Measurements from ENCODE around the gene ANKS6. TPM values are rescaled to one million over a fixed set of nuclear protein-coding genes. Genes with fewer than 3 reads are reported as not detected.

Gene ANKS6
- total RNA-seq, 2 experiments from 2014 or later = 11.8 to 12.2 TPM

DNA sequence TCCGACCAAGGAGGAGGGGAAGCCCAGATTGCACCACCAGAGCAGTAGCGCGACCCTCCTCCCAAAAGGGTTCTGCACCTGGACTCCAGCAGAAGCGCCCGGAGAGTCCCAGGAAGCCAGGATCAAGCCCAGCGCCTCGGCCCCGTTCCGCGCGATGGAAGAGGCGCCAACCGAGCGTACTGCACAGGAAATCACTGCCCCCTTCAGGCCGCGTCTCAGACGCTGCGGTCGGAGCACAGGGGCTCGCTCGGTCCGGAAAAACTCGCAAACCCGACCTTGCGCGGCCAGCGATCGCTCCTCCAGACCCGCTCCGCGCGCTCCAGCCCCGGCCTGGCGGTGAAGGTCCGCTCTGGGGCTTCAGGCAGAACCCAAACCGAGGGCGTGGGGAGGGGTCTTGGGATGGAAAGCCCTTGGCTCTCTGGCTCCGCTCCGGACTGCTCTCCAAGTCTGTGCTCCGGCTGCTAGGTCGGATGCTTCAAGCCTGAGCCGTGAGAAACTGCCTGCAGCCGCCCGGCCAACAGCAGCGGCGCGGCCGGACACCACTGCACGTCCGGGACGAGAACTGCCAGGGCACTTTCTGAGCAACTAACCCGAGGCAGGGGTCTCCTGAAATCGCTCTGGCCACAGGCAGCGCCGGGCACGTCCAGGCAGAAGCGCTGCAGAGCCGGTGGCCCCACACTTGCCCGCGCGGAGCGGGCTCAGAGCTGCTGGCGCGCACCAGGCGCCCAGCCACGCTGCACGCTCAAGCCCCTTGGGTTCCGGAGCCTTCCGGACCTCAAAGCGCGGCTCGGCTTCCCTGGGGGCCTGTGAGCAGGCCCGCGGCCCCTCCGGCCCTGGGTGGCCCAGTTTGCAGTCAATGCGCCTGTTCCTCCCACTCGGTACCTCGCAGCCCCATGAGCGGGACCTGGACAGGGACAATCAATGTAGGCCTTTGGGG is 88.9 kb downstream of the ANKS6 start:
- TF ChIP-seq, protein P1, sequence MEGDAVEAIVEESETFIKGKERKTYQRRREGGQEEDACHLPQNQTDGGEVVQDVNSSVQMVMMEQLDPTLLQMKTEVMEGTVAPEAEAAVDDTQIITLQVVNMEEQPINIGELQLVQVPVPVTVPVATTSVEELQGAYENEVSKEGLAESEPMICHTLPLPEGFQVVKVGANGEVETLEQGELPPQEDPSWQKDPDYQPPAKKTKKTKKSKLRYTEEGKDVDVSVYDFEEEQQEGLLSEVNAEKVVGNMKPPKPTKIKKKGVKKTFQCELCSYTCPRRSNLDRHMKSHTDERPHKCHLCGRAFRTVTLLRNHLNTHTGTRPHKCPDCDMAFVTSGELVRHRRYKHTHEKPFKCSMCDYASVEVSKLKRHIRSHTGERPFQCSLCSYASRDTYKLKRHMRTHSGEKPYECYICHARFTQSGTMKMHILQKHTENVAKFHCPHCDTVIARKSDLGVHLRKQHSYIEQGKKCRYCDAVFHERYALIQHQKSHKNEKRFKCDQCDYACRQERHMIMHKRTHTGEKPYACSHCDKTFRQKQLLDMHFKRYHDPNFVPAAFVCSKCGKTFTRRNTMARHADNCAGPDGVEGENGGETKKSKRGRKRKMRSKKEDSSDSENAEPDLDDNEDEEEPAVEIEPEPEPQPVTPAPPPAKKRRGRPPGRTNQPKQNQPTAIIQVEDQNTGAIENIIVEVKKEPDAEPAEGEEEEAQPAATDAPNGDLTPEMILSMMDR (IDR thresholded peaks at IDR 0.05) = no peak
- Histone ChIP-seq H3K4me1 (ENCODE audit: insufficient read depth, low read length) (peaks cover 5% of the 10 kb centered on the region), H3K36me3 (ENCODE audit: insufficient read depth, low read length) (no peaks in the 10 kb centered on the region), H3K27ac (ENCODE audit: low read depth in 1 of 2, low read length in 2 of 2) (no peak overlapping the region), H3K27me3 (ENCODE audit: control insufficient read depth in 1 of 2, insufficient read depth in 2 of 2, low read length in 2 of 2) (peaks cover 22 to 61% of the 10 kb centered on the region in 2 experiments), H3K9me3 (ENCODE audit: control insufficient read depth in 1 of 2, insufficient read depth in 1 of 2, low read length in 2 of 2) (peaks cover 0 to 15% of the 10 kb centered on the region in 2 experiments), H3K4me3 (ENCODE audit: low read length) (no peak overlapping the region)
- H3K4me1 Mint-ChIP-seq (ENCODE audit: low read depth) = no peaks in the 10 kb centered on the region
- no peak overlapping the region for H3K27ac Mint-ChIP-seq
- no peak for DNase-seq
- intact Hi-C loops (cut with DNase I, micrococcal nuclease) = no loop called here
- CTCF ChIA-PET = no interaction called here
- peaks cover 70% of the 10 kb centered on the region for H3K27me3 Mint-ChIP-seq
- no peaks in the 10 kb centered on the region for H3K9me3 Mint-ChIP-seq
- H3K36me3 Mint-ChIP-seq (ENCODE audit: low read depth) = no peaks in the 10 kb centered on the region
- POLR2A ChIA-PET = no interaction called here
- no peak overlapping the region for H3K4me3 Mint-ChIP-seq
- no peak for ATAC-seq (ENCODE audit: poor library complexity)

DNA sequence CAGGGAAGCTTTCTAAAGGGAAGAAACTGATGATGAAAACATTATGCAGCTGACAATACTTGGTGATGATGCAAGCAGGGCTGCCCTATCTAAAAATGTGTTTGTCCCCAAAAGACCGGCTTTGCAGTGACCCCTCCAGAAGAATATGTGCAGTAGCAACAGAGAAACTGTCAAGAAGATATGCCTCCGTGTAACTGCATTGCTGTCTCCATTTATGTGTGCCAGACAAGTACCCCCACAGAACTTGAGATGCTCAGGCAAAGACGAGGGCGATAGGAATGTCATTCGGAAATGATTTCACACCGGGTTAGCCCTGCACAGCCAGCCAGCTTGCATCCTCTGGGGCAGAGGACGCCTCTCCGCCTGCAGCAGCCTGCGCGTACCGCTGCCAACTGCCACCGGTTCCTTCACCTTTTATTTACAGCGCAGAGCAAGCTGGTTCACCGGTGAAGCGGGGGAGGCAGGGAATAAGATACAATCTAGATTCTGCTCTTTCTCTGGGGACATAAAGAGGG is 89.6 kb downstream of the ANKS6 start:
- H3K4me1 Mint-ChIP-seq (ENCODE audit: low read depth) = no peaks in the 10 kb centered on the region
- H3K27me3 Mint-ChIP-seq = peaks cover 69% of the 10 kb centered on the region
- CTCF ChIA-PET = no interaction called here
- POLR2A ChIA-PET = no interaction called here
- ATAC-seq (ENCODE audit: poor library complexity) = no peak
- H3K9me3 Mint-ChIP-seq = no peaks in the 10 kb centered on the region
- peaks cover 21 to 58% of the 10 kb centered on the region in 2 experiments for H3K27me3 ChIP-seq (ENCODE audit: control insufficient read depth in 1 of 2, insufficient read depth in 2 of 2, low read length in 2 of 2)
- no peak overlapping the region for H3K27ac Mint-ChIP-seq
- H3K36me3 ChIP-seq (ENCODE audit: insufficient read depth, low read length) = no peaks in the 10 kb centered on the region
- peaks cover 0 to 15% of the 10 kb centered on the region in 2 experiments for H3K9me3 ChIP-seq (ENCODE audit: control insufficient read depth in 1 of 2, insufficient read depth in 1 of 2, low read length in 2 of 2)
- H3K36me3 Mint-ChIP-seq (ENCODE audit: low read depth) = no peaks in the 10 kb centered on the region
- no peak overlapping the region for H3K27ac ChIP-seq (ENCODE audit: low read depth in 1 of 2, low read length in 2 of 2)
- H3K4me1 ChIP-seq (ENCODE audit: insufficient read depth, low read length) = peaks cover 5% of the 10 kb centered on the region
- DNase-seq = no peak
- intact Hi-C loops (cut with DNase I, micrococcal nuclease) = no loop called here
- no peak overlapping the region for H3K4me3 Mint-ChIP-seq
- H3K4me3 ChIP-seq (ENCODE audit: low read length) = no peak overlapping the region
- TF ChIP-seq, protein P1 (IDR thresholded peaks at IDR 0.05) = no peak

DNA sequence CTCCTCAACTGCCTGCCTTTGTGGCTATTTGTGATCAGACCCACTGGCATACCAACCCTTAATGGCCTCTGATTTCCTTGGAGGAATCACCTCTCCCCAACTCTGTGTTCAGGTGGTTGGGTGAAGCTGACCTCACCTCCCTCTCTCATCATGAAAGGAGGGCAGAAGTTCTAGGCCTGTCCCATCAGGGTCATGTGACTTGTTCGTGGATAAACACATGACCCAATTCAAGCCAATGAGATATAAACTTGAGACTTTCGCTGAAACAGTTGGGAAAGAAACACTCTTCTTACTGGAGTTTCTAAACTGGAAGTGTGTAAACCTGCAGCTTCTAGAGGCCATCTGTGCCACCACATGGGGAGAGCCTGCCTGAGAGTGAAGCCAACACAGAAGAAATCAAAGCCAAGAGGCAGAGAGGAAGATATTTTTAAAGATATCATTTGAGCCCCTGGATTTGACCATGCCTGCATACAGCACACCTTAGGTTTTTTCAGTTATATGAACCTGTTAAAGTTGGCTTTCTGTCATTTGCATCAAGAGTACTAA is 93.4 kb downstream of the ANKS6 start:
- H3K4me3 ChIP-seq (ENCODE audit: low read length) = no peak overlapping the region
- Mint-ChIP-seq H3K36me3 (ENCODE audit: low read depth) (no peaks in the 10 kb centered on the region), H3K4me3 (no peak overlapping the region), H3K4me1 (ENCODE audit: low read depth) (no peaks in the 10 kb centered on the region), H3K9me3 (no peaks in the 10 kb centered on the region), H3K27me3 (peaks cover 80% of the 10 kb centered on the region), H3K27ac (no peak overlapping the region)
- ChIA-PET CTCF (no interaction called here), POLR2A (no interaction called here)
- intact Hi-C loops (cut with DNase I, micrococcal nuclease) = no loop called here
- peaks cover 0 to 11% of the 10 kb centered on the region in 2 experiments for H3K9me3 ChIP-seq (ENCODE audit: control insufficient read depth in 1 of 2, insufficient read depth in 1 of 2, low read length in 2 of 2)
- ATAC-seq (ENCODE audit: poor library complexity) (no peak), DNase-seq (no peak)
- H3K27ac ChIP-seq (ENCODE audit: low read depth in 1 of 2, low read length in 2 of 2) = no peak overlapping the region
- H3K4me1 ChIP-seq (ENCODE audit: insufficient read depth, low read length) = peaks cover 5% of the 10 kb centered on the region
- TF ChIP-seq, protein P1 (IDR thresholded peaks at IDR 0.05) = no peak
- H3K36me3 ChIP-seq (ENCODE audit: insufficient read depth, low read length) = no peaks in the 10 kb centered on the region
- H3K27me3 ChIP-seq (ENCODE audit: control insufficient read depth in 1 of 2, insufficient read depth in 2 of 2, low read length in 2 of 2) = peaks cover 16 to 35% of the 10 kb centered on the region in 2 experiments

Data from CD4-positive, alpha-beta T cell (primary cell).